ENCODE measurements around the gene HOXC11. TPM values are rescaled to one million over a fixed set of nuclear protein-coding genes. Genes with fewer than 3 reads are reported as not detected.

Gene HOXC11
- total RNA-seq, 1 donor from 2014 or later: not detected

- DNase-seq (ENCODE audit: low spot score): no peak
Observed at GRCh38 chr12:53973236-53974042, 513 bp downstream of the HOXC11 start.

- no peak for DNase-seq (ENCODE audit: low spot score)
Observed at GRCh38 chr12:53974084-53975063, 1.4 kb downstream of the HOXC11 start, which contains the start of gene HOTAIR. HOTAIR (minus strand) TSS chr12:53974954.

- DNase-seq (ENCODE audit: low spot score): no peak
Observed at GRCh38 chr12:53975064-53975471, 2.1 kb downstream of the HOXC11 start.

- no peak for DNase-seq (ENCODE audit: low spot score)
Observed at GRCh38 chr12:53975479-53976152, 2.7 kb downstream of the HOXC11 start.

DNA sequence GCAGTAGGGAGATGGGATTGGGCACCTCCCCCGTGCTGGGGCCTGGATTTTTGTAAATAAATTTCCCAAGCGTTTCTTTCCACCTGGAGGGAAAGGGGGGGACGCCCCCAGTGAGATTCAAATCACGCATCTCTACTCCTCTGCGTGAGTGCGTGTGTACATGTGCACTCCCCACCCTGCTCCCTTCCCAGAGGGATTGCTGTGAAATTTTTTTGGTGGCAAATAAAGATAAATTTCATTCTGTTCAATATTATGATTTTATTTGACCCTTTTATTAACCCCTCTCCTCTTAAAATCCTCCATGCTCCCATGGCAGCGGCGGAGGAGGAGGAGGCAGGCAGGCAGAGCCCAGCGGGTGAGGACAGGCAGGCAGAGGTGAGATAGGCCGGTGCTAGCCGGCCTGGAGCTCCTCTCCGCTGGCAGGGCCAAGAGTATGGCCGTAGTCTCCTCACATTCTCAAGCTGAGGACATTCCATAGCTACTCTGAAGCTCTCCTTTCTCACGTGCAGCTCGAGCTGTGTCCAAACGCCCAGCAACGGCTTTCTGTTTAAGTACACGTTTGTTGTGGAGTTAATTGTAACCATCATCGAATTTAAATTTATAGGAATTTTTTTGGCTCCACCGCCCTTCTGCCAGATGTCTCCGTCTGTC, 3.4 kb downstream of the HOXC11 start:
- DNase-seq (ENCODE audit: low spot score): no peak

DNA sequence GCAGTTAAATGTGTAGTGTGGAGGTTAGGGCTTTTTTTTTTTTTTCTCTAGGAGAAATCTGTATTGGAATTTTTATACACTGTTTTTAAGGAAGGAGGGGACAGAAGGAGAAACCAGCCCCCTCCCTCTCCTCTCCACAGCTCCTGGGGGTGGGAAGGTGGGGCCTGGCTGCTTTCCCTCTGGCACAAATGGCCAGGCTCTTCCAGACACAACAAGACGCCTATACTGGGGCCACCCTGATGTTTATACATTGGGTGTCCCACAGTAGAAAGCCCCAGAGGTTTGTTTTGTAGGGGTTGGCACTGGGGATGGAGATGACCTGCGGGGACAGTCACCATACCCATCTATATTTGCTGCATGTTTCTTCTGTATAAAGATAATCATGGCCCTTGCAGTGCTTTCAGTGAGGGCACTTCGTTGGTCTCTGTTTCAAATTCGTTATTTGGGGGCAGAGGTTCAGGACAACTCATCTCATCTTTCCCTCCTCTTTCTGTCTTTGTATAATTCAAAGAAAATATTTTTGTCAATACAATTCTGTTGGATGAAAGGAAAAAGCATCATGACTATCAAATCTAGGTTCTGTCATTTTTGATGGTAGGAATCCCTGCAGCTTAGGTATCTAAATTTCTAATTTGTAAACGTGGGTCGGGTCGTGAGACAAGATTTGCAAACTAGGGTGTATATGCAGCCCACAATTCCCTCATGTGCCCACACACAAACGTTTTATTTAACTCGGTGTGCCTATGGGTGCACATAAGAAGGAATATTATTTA, 4.1 kb downstream of the HOXC11 start:
- DNase-seq (ENCODE audit: low spot score): no peak

DNA sequence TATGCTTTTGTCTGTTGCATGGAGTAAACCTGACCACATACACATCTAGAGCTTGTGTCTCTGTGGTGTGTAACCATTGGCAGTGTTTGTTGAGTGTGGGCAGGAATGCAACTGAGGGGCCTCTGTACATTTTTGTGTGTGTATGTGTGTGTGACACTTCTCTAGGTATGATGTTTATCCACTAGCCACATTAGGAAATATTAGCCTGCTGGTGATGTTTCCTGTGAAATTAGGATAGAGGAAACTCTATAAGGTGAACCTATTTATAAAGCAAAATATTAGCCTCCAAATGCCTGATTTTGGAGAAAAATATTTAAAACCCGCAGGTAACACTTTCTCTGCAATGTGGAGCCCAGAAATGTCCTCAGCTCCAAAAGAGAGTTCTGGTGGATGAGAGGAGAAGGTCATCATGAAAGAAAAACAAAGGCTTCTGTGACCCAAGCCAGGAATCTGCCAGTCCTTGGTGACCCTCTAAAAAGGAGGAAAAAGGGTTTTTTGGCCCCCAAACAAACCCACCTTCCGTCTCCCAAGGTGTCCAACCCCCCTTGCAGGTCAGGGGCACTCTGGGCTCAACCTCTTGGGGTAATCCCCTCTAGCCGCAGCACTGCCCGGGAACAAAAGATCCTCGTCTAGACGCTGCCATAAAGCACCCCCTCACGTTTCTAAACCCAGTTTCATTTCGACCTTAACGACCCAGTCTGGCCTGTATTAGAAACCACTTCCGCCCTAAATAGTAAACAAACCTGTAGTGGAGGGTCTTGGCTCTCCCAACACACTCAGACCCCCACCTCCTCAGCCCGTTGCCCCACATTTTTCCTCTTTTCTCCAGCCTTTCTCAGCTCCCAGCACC, 4.9 kb downstream of the HOXC11 start:
- no peak for DNase-seq (ENCODE audit: low spot score)

- no peak for DNase-seq (ENCODE audit: low spot score)
Observed at GRCh38 chr12:53978477-53979356, 5.8 kb downstream of the HOXC11 start.

GRCh38 chr12:53980104-53980801, 7.3 kb downstream of the HOXC11 start:
- DNase-seq (ENCODE audit: low spot score): no peak

DNA sequence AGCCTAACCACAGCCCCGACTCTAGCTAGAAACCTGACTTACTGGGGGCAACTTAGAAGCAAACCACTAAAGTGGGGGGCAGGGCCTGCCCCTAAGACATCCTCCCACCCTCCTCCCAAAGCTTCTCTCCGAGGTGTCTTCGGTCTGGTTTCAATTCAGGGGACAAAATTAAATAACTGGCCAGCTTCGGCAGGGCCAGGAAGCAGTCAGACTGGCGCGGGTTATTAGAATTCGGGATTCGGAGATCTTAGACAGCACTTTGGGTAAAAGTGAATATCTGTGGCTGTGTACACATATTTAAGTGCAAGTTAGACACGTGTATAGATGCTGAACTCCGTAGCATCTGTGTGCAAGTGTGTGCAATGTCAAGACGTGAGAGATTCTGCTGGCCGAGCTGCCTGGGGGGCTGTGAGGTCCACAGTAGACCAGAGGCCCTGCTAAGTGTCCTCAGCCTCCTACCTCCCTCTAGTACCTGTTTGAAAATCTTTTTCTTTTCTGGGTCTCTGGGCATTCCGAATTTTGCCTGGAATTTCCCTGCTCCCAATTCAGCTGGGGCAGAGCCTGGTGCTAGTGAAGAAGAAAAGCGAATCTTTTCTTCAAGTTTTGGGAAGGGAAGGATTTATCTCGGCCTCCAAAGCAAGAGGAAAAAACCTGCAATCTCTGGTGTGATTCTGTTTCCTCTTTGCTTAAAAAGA, 8.0 kb downstream of the HOXC11 start:
- DNase-seq (ENCODE audit: low spot score): no peak

DNA sequence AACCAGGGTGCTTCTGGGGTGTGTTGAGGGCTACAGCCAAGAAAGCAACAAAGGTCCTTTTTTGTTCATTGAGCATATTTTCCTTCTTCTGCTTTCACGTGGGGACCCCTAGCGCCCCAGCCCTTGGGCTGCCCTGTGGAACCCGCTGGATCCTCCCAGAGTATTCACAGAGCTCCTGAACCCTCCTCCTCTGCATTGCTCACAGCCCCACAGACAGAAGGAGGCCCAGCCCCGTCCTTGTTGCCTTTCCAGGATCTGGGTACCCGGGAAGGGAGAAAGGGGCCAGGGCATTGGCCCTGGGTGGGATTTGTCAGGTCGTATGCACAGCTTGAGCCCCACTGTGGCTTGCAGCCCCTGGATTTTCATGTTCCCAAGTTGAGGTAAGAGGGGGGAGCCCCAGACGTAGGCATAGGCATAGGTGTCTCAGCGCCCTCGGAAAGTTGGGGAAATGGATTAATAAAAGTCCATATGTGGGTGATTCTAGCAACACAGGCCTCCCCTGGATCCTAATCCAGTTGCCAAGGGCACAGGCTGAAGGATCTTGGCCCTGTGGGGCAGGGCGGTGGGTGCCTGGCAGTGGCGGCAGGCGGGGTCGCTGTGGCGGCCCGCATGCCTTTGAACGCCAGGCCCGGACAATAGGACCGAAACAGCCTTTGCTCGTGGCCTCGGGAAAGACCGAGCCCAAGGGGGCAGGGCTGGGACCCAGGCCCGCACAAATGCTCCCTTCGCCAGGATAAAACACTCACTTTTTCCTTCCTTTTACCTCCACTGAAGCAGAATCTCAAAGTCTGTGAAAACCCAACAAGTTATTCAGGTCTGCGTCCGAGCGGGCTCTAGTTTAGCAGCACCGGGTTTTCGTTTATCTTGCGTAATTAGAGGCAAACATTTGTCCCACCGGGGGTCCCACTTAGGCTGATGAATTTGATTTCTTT, 9.0 kb downstream of the HOXC11 start:
- DNase-seq (ENCODE audit: low spot score): no peak

DNA sequence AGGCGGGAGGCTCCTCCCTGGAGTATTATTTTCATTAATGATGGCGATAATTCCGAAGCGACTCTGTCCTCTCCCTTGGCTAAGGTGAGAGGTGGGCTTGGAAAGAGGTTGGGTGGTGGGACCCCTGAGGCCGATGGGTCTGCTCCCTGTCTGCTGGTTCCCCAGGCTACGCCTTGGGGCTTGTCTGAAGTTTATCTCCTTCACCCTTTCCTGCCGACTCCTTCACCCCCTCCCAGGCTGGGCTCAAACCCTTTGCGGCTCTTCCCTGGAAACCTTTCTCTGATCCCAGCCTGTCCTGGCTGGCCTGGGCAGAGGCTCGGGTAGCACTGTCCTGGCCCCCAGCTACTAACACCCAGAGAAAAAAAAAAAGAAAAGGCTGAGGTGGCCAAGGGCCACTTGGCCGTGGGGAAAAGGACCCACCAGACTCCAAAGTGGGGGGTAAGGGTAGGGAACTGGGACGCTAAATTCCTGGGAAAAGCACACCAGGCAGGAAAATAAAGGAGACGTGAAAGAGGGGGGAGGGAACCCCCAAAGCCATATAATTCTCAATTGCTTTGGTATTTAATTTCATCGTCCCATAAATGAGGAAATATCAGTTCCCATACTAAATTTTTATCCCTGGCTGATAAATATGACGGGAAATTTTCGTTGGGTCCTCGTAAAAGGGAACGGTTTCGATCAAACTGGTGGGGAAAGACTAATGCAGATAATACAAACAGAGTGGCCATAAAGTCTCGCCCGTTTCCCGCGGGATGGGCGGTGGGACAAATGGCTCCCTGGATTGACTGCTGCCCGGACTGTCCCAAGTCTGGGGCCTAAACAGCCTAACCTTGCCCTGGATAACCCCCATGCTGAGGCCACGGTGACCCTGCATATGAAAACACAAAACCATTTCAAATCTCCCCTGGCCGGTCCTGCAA, 10.0 kb downstream of the HOXC11 start:
- DNase-seq (ENCODE audit: low spot score): no peak

DNA sequence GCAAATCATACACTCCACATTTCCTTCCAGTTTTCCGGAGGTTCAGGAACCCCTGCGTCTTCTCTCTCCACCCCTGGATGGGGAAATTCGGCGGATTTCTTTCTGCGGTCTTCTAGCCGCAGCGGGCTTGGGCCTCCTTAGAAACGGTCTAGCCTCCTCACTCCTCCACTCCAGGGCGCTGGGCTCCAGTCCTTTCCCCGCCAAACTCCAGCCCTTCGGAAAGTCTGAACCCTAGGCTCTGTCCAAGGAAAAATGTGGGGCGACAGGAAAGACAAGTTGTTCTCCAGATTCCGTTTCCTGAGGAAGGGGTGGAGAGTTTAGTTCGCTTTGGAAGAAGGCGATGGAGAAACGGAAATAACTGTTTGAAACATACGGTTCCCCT, 10.6 kb downstream of the HOXC11 start:
- DNase-seq (ENCODE audit: low spot score): no peak

GRCh38 chr12:53983950-53984572, 11.1 kb downstream of the HOXC11 start:
- no peak for DNase-seq (ENCODE audit: low spot score)

All from mucosa of gallbladder (tissue), 1 donor.